CD14-positive monocyte (primary cell): ENCODE data around the gene VPS39. TPM values are rescaled to one million over a fixed set of nuclear protein-coding genes. Genes with fewer than 3 reads are reported as not detected.

ENCODE experiments used
- DNase-seq, 3 donors: peaks; one replicate each; pipeline ENCODE4 v3.0.0-alpha.2; 2011 to 2022
- H2AFZ ChIP-seq: 2 replicates; pipeline ENCODE4 v1.6.0; 2012; ENCODE audit warnings: mild to moderate bottlenecking, low read depth, low read length, inconsistent platforms; ENCODE audit not compliant: insufficient read depth, poor library complexity, severe bottlenecking
- H3K27ac ChIP-seq, 2 donors: 1 replicate in 1 of 2; 2 replicates in 1 of 2; pipeline ENCODE4 v1.5.1; 2012 to 2013; ENCODE audit warnings: low read length in 2 of 2, control low read depth in 1 of 2, inconsistent platforms in 1 of 2, low read depth in 1 of 2, mild to moderate bottlenecking in 1 of 2
- H3K27me3 ChIP-seq, 2 donors: one replicate each; pipeline versions ENCODE4 v1.6.0 to v1.6.1; 2011 to 2013; ENCODE audit warnings: low read length in 2 of 2; ENCODE audit not compliant: control insufficient read depth in 2 of 2, insufficient read depth in 2 of 2
- H3K36me3 ChIP-seq, 2 donors: replicated peaks in 1 of 2; 1 replicate in 1 of 2; 2 replicates in 1 of 2; pipeline versions ENCODE4 v1.5.1 to v1.6.1; 2012 to 2013; ENCODE audit warnings: low read length in 2 of 2, control low read depth in 1 of 2, inconsistent platforms in 1 of 2, mild to moderate bottlenecking in 1 of 2; ENCODE audit not compliant: insufficient read depth in 2 of 2, control insufficient read depth in 1 of 2
- H3K4me1 ChIP-seq, 2 donors: 1 replicate in 1 of 2; 2 replicates in 1 of 2; pipeline versions ENCODE4 v1.5.1 to v1.6.1; 2012 to 2013; ENCODE audit warnings: low read length in 2 of 2, control low read depth in 1 of 2, inconsistent platforms in 1 of 2, mild to moderate bottlenecking in 1 of 2, moderate library complexity in 1 of 2; ENCODE audit not compliant: insufficient read depth in 2 of 2, control insufficient read depth in 1 of 2
- H3K4me2 ChIP-seq: replicated peaks from 2 replicates; pipeline ENCODE3; 2012; ENCODE audit warnings: low read length, moderate library complexity, mild to moderate bottlenecking; ENCODE audit not compliant: poor library complexity, severe bottlenecking; ENCODE audit errors: extremely low read depth
- H3K4me3 ChIP-seq, 3 experiments: fragments of 200-600 bp in 1 of 3; sonication (generic) in 1 of 3; replicated peaks in 1 of 3; 1 replicate in 2 of 3; 2 replicates in 1 of 3; pipeline ENCODE4 v1.5.1; 2011 to 2013; ENCODE audit warnings: low read length in 3 of 3, mild to moderate bottlenecking in 3 of 3, control low read depth in 2 of 3, low read depth in 2 of 3, inconsistent platforms in 1 of 3, moderate library complexity in 1 of 3
- H3K79me2 ChIP-seq: 2 replicates; pipeline ENCODE4 v1.6.0; 2012; ENCODE audit warnings: mild to moderate bottlenecking, control low read depth, inconsistent platforms, low read length, moderate library complexity; ENCODE audit not compliant: insufficient read depth
- H3K9ac ChIP-seq: 2 replicates; pipeline ENCODE4 v1.6.0; 2017; ENCODE audit warnings: low read length, mild to moderate bottlenecking; ENCODE audit not compliant: insufficient read depth, poor library complexity, severe bottlenecking
- H3K9me3 ChIP-seq, 2 donors: replicated peaks in 1 of 2; 1 replicate in 1 of 2; 2 replicates in 1 of 2; pipeline versions ENCODE4 v1.5.1 to v1.6.1; 2012 to 2013; ENCODE audit warnings: low read length in 2 of 2, control low read depth in 1 of 2; ENCODE audit not compliant: control insufficient read depth in 1 of 2, insufficient read depth in 1 of 2
- H4K20me1 ChIP-seq: 2 replicates; pipeline ENCODE4 v1.6.0; 2012; ENCODE audit warnings: mild to moderate bottlenecking, low read length, control low read depth, moderate library complexity; ENCODE audit not compliant: insufficient read depth
- H3K27ac Mint-ChIP-seq, 7 donors: one replicate each; pipeline ENCODE4 v1.8.0; 2020; ENCODE audit warnings: mild to moderate bottlenecking in 7 of 7, mixed read lengths in 7 of 7, moderate library complexity in 6 of 7, inconsistent platforms in 2 of 7
- H3K27me3 Mint-ChIP-seq, 3 donors: one replicate each; pipeline ENCODE4 v1.8.0; 2021 to 2022; ENCODE audit warnings: low read depth in 3 of 3, mild to moderate bottlenecking in 3 of 3, mixed read lengths in 3 of 3, moderate library complexity in 3 of 3, inconsistent platforms in 1 of 3
- H3K36me3 Mint-ChIP-seq, 2 donors: one replicate each; pipeline ENCODE4 v1.8.0; 2020; ENCODE audit warnings: mixed read lengths in 2 of 2, inconsistent platforms in 1 of 2, mild to moderate bottlenecking in 1 of 2
- H3K4me1 Mint-ChIP-seq: one replicate; pipeline ENCODE4 v1.8.0; 2020; ENCODE audit warnings: mild to moderate bottlenecking, mixed read lengths
- H3K4me3 Mint-ChIP-seq, 2 donors: one replicate each; pipeline ENCODE4 v1.8.0; 2020; ENCODE audit warnings: mild to moderate bottlenecking in 2 of 2, mixed read lengths in 2 of 2, moderate library complexity in 1 of 2
- H3K9me3 Mint-ChIP-seq, 7 donors: one replicate each; pipeline ENCODE4 v1.8.0; 2020 to 2022; ENCODE audit warnings: mixed read lengths in 7 of 7, mild to moderate bottlenecking in 6 of 7, moderate library complexity in 6 of 7, inconsistent platforms in 2 of 7
- WGBS: methylation state at CpG from one replicate; pipeline ENCODE4 v1.1.5; 2013; ENCODE audit warnings: missing lambda C conversion rate; ENCODE audit not compliant: insufficient coverage; 5-methylcytosine and 5-hydroxymethylcytosine counted together
- intact Hi-C, 2 donors: fragments of 100-400 bp; cut with micrococcal nuclease; formaldehyde crosslinking; loops; one replicate each; pipeline versions ENCODE4 v1.15.0 to v1.15.1; 2023
- polyA plus RNA-seq, 3 donors: library from polyadenylated mRNA; depleted of rRNA in 1 of 3; unstranded in 2 of 3; stranded (reverse) in 1 of 3; fragments of 300-500 nt in 2 of 3; fragments of >200 nt in 1 of 3; fragmentation: Illumina TruSeq in 2 of 3; gene quantifications; 1 replicate in 2 of 3; 2 replicates in 1 of 3; pipeline ENCODE4 v1.2.3, GENCODE V29; 2012 to 2021
- TF ChIP-seq, protein P1 (sequence below): fragments of 200-600 bp; IDR thresholded peaks from one replicate; pipeline ENCODE4 v1.8.0; 2022; ENCODE audit warnings: antibody characterized with exemption, mild to moderate bottlenecking

VPS39 gene
- polyA plus RNA-seq, 3 donors = 16.8 to 102 (median 25.8) TPM

DNA sequence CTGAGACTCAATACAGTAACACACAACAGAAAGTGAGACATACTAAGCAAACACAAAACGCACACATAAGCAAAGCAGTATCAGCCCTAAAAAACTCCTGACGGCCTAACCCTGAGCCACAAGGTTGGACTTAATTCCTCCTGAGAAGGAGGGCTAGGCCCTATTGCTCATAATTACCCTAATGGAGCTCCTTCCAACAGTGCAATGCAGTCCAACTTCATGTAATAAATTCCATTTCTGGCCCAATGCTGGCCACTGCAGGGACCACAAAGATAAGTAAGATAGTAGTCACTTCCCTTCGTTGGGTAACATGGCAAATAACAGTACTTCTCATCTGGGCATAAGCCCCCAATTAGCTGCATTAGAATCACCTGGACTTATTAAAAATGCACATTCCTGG lies 4.2 kb downstream of the VPS39 start:
- H3K36me3 Mint-ChIP-seq = peaks cover 24 to 40% of the 10 kb centered on the region in 2 donors
- peaks cover 59% of the 10 kb centered on the region for H4K20me1 ChIP-seq
- no peak overlapping the region for H3K4me2 ChIP-seq
- no peaks in the 10 kb centered on the region for H3K9me3 Mint-ChIP-seq
- H3K27me3 ChIP-seq = no peaks in the 10 kb centered on the region
- H3K36me3 ChIP-seq = peaks cover 18 to 34% of the 10 kb centered on the region in 2 donors
- H3K79me2 ChIP-seq = peaks cover 77% of the 10 kb centered on the region
- no peaks in the 10 kb centered on the region for H3K27me3 Mint-ChIP-seq
- H3K27ac Mint-ChIP-seq = peak overlapping the region in 3 of 7 donors; percentile 42 to 72 (median 54)
- 93% methylated on average over 3 of the region's 3 CpGs for WGBS
- H2AFZ ChIP-seq = no peak overlapping the region
- no peak for DNase-seq
- H3K4me3 Mint-ChIP-seq = no peak overlapping the region
- H3K27ac ChIP-seq = no peak overlapping the region
- no peaks in the 10 kb centered on the region for H3K9me3 ChIP-seq
- TF ChIP-seq, protein P1, sequence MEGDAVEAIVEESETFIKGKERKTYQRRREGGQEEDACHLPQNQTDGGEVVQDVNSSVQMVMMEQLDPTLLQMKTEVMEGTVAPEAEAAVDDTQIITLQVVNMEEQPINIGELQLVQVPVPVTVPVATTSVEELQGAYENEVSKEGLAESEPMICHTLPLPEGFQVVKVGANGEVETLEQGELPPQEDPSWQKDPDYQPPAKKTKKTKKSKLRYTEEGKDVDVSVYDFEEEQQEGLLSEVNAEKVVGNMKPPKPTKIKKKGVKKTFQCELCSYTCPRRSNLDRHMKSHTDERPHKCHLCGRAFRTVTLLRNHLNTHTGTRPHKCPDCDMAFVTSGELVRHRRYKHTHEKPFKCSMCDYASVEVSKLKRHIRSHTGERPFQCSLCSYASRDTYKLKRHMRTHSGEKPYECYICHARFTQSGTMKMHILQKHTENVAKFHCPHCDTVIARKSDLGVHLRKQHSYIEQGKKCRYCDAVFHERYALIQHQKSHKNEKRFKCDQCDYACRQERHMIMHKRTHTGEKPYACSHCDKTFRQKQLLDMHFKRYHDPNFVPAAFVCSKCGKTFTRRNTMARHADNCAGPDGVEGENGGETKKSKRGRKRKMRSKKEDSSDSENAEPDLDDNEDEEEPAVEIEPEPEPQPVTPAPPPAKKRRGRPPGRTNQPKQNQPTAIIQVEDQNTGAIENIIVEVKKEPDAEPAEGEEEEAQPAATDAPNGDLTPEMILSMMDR = no peak
- peaks cover 14 to 19% of the 10 kb centered on the region in 2 donors for H3K4me1 ChIP-seq
- intact Hi-C loops = no loop called here
- no peak overlapping the region for H3K4me3 ChIP-seq
- no peak overlapping the region for H3K9ac ChIP-seq
- H3K4me1 Mint-ChIP-seq = peaks cover 29% of the 10 kb centered on the region

DNA sequence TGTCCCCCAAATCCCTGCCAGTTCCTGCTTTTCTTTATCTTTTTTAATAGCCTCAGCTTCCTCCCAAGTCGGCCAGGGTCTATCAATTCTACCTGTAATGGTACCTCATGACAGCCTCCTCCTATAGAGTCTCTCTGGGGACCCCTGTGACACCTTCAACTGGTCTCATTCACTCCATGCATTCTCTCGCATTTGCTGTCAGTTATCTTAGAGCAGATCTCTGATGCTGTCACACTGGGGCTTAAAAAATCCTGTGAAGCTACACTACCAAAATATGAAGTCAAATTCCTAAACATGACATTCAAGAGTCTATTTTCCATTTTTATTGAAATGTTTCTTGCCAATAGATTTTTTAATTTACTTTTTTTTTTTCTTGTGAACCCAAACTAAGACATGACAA lies 5.5 kb downstream of the VPS39 start:
- peaks cover 68% of the 10 kb centered on the region for H4K20me1 ChIP-seq
- intact Hi-C loops = no loop called here
- peaks cover 0 to under 1% (median 0%) of the 10 kb centered on the region in 3 donors for H3K27me3 Mint-ChIP-seq
- no peaks in the 10 kb centered on the region for H3K9me3 ChIP-seq
- H3K27ac ChIP-seq = no peak overlapping the region
- no peak overlapping the region for H3K4me3 Mint-ChIP-seq
- peaks cover 77% of the 10 kb centered on the region for H3K79me2 ChIP-seq
- no peak overlapping the region for H3K4me2 ChIP-seq
- peaks cover 30 to 47% of the 10 kb centered on the region in 2 donors for H3K36me3 ChIP-seq
- TF ChIP-seq, protein P1 = no peak
- DNase-seq = no peak
- no peaks in the 10 kb centered on the region for H3K27me3 ChIP-seq
- 50% methylated on average over 2 of the region's 2 CpGs for WGBS
- H3K36me3 Mint-ChIP-seq = peaks cover 31 to 52% of the 10 kb centered on the region in 2 donors
- no peaks in the 10 kb centered on the region for H3K9me3 Mint-ChIP-seq
- peaks cover 28% of the 10 kb centered on the region for H3K4me1 Mint-ChIP-seq
- H3K4me1 ChIP-seq = peaks cover 9 to 12% of the 10 kb centered on the region in 2 donors
- no peak overlapping the region for H3K4me3 ChIP-seq
- no peak overlapping the region for H3K9ac ChIP-seq
- H2AFZ ChIP-seq = no peak overlapping the region
- H3K27ac Mint-ChIP-seq = peak overlapping the region in 4 of 7 donors; percentile 7 to 74 (median 44)
